HL-60/S4 treated with retinoic acid at 250 ng/mL for 4 days and 3 days (cell line): ENCODE data around the gene MAP7.
"Not testable (repeated sequence)": the region's sequence is repeated elsewhere in the genome, so short reads cannot be mapped to it uniquely, and the experiment has no call there.

ENCODE experiments used
- in situ Hi-C: fragments of 300-500 bp; cut with MboI; formaldehyde crosslinking; loops from 2 replicates; pipeline ENCODE4 v1.7.0; 2022; ENCODE audit warnings: low sequenced_read_pairs

The MAP7 gene

GRCh38 chr6:136471922-136472321, 78.3 kb downstream of the MAP7 start:
- in situ Hi-C loops: no loop called here

DNA sequence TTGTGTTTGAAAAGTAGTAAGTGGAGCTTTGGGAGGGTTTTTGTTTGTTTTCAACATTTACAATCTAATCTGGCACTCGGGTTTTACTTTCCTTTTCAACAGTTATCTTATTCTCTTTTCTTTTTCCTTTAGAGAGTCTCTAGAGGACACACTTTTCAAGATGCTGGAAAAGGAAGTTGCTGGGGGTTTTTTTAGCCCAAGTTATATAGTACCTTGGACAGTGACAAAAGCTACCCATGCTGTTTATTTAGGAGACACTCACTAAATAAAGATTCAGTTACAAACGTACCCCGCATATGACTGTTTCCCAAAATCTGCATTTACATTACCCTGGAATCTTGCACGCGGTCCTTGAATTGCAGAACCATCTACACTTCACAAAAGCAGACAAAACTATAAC, 78.8 kb downstream of the MAP7 start:
- in situ Hi-C loops: no loop called here

- in situ Hi-C loops: no loop called here
These were observed 80.2 kb downstream of the MAP7 start for GRCh38 chr6:136470044-136470443.

- in situ Hi-C loops: no loop called here
These were observed 81.1 kb downstream of the MAP7 start for GRCh38 chr6:136469154-136469553.

- in situ Hi-C loops: no loop called here
These were observed 81.5 kb downstream of the MAP7 start for GRCh38 chr6:136468711-136469110.

DNA sequence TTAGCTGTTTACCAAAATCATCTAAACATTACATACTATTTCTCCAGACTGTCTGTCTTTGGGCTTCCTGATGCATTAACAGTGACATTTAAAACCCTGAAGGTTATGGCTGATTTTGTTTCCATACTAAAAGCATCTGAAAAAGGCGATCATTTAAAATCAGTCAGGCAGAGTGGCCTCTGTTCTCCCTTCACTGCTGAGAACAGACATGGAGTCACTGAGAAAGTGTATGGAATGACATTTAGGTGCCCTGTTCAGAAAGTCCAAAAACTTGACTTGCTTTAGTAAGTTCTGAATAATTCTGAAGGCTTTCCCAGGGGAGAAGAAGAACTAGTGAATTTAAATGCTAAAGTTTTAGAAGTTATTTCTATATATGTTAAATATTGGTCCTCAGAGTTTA, 83.0 kb downstream of the MAP7 start:
- in situ Hi-C loops: no loop called here

- in situ Hi-C loops: no loop called here
These were observed 83.4 kb downstream of the MAP7 start for GRCh38 chr6:136466777-136467176.

- in situ Hi-C loops: no loop called here
These were observed 84.4 kb downstream of the MAP7 start for GRCh38 chr6:136465766-136466303.

DNA sequence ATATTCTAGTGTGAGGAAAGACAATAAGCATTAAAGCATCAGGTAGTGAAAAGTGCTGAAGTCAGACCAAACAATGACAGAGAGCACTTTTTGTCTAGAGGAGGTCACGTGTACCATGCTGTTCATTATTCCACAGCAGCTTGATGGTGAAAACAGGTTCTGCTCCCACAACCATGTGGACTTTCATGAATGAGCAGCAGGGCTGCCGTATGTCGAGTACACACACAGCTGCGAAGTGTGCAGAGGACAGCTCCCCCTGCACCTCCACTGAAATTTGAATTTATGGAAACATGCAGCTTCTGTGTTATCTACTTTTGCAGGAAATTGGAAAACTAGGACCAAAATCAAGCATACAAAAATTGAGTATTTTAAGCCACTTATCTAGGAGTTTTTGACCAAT, 85.3 kb downstream of the MAP7 start:
- in situ Hi-C loops: no loop called here

DNA sequence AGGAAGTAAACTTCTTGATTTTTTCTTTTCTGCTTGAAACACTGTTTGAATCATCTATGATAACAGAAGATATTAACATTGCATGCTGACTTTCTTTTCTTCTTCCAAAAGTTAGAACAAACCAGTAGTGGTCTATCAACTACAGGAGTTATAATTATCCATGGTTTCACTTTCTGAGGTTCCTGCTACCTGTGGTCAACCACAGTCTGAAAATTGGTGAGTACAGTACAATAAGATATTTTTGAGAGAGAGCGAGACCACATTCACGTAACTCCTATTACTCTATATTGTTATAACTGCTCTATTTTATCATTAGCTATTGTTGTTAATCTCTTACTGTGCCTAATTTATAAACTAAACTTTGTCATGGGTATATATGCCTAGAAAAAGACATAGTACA, 86.1 kb downstream of the MAP7 start:
- in situ Hi-C loops: no loop called here

DNA sequence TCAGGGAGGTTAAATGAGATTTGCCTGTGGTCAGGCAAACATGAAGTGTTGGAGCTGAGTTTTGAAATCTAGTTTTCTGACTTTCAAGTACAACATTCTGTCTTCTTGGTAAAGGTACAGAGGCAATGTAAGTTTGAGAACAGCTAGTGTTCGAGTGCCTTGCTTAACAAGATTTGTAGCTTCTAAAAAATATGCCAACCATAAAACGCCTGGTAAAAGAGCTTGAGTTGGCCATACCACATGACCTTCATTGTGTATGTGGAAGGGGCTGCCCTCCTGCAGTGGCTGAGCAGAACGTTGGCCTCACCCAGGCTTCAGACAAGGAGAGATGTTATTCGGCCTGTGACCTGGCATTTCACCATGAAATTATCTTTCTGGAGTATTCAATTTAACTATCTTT, 86.5 kb downstream of the MAP7 start:
- in situ Hi-C loops: no loop called here

DNA sequence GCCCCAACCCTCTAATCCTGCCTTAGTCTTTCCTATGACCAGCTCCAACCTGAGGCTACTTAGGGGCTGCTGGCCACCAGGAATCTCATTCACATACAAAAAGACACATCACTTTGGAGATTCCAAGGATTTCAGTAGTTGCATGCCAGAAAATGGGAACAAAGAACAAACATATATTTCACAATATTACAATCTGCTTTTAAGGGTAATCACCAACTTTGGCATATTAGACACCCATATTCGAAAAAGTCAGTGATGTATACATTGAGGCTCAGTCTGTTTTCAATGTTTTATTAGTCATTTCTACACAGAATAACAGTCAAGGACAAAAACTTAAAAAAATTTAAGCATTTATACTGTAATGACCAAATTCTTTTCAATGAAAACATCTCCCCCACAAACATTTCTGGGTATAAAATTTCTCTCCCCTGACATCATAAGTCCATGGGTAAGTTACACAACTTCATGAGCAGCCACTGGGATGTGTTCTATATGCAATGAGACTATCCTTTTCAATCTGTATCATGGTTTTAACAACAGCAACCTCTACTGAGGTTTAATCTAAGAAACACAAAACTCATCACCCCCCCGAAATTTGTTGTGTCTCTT, 103.5 kb downstream of the MAP7 start:
- in situ Hi-C loops: no loop called here

GRCh38 chr6:136446145-136446544, 104.1 kb downstream of the MAP7 start:
- in situ Hi-C loops: no loop called here

DNA sequence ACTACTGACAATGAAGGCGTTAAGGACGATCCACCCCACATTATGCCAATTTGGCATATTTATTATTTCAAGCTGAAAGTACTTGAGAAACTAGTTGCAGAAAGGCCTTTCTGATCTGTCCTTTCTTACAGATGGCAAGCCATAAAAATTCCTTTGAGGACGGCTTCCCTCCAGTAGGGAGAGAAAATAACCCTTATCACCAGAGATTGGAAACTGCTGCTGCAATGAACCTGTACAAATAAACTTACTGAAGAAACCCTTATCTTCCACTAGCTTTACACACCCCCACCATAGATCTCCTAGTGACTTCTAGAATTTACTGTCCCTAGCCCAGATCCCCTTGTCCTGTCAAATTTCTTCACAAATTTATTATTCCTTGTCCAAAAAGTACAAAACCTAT, 105.2 kb downstream of the MAP7 start:
- in situ Hi-C loops: no loop called here

DNA sequence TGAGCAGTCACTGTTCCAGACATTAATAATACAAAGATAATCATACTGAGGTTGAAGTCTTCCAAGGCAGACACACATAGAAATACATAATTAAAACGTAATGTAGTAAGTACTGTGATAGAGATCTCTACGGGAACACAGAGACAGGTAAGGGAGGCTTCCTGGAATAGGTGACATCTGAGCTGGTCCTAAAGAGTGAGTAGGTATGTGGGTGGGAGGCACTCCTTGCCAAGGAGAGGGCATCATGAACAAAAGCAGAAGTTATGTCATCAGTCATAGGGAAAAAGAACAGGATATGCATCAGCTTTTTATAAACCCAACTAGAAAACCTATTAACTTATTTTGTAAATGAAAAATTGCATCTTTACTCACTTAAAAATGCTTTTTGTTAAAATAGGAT, 110.0 kb downstream of the MAP7 start:
- in situ Hi-C loops: no loop called here

- in situ Hi-C loops: no loop called here
These were observed 110.6 kb downstream of the MAP7 start for GRCh38 chr6:136439514-136440190.

DNA sequence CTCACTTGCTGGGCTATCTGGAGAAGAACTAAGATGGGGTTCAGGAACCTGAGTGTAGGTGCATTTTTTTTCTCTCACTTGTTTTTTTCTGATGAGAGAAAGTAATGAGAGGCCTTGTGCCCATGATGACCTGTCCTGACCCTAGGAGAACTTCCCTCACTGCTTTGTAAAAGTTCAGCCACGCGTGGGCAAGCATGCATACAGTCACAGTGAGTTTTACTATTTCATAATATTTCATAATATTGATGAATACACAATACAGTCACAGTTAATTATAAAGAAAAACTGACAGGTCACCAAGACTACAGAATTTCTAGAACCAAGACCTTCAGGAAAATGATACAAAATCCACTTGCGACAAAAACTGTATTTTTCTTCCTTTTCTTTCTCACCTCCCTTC, 111.8 kb downstream of the MAP7 start:
- in situ Hi-C loops: no loop called here

- in situ Hi-C loops: no loop called here
These were observed 113.0 kb downstream of the MAP7 start for GRCh38 chr6:136437246-136437645.

DNA sequence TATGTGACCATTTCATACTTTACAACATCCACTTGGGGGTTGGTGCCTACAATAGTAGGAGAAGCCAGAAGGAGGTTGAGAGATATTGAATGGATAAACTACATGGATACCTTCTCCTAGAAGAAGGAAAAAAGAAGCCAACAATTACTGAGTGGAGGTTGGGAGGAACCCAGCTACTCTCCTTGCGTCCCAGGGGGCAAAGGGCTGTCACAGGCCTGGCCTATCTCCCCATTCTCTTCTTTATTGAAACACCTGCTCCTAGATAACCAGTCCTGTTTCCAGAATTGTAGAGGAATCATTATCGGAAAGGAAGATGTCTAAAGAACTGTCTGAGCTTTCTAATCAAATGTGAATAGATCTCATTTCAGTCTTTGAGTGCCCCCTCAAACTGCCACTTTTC, 115.1 kb downstream of the MAP7 start:
- in situ Hi-C loops: no loop called here

- in situ Hi-C loops: not testable (repeated sequence)
These were observed 118.9 kb downstream of the MAP7 start for GRCh38 chr6:136431306-136431705.

- in situ Hi-C loops: no loop called here
These were observed 120.8 kb downstream of the MAP7 start for GRCh38 chr6:136429264-136430065.

GRCh38 chr6:136427378-136427717, 122.9 kb downstream of the MAP7 start:
- in situ Hi-C loops: no loop called here
